K562 (cell line): ENCODE measurements around the gene MAPKAPK2. TPM values are rescaled to one million over a fixed set of nuclear protein-coding genes. Genes with fewer than 3 reads are reported as not detected.
A peak's percentile ranks its signal among the peaks of the same experiment; 100 is the strongest.

ENCODE experiments used
- CBX1 ChIP-seq: sonication (generic); IDR thresholded peaks from 2 replicates; pipeline ENCODE4 v1.6.1; 2016; ENCODE audit warnings: antibody characterized with exemption, low read depth, mild to moderate bottlenecking
- DIDO1 ChIP-seq: fragments of 450-650 bp; IDR thresholded peaks from 2 replicates; pipeline ENCODE4 v1.6.1; 2016; ENCODE audit warnings: low read depth, missing biosample characterization, missing genetic modification characterization
- HDAC6 ChIP-seq: IDR thresholded peaks from 2 replicates; pipeline ENCODE4 v1.6.1; 2012; ENCODE audit warnings: low read depth, mild to moderate bottlenecking, control low read depth, inconsistent platforms, low read length, moderate library complexity
- KDM5B ChIP-seq: fragments of 200-600 bp; sonication (generic); IDR thresholded peaks from 2 replicates; pipeline ENCODE4 v1.6.1; 2012; ENCODE audit warnings: low read depth, mild to moderate bottlenecking, moderate library complexity, low read length, control low read depth, inconsistent platforms; ENCODE audit not compliant: insufficient replicate concordance
- NELFE ChIP-seq: IDR thresholded peaks from 2 replicates; pipeline ENCODE4 v1.6.1; 2011; ENCODE audit warnings: mild to moderate bottlenecking; ENCODE audit not compliant: insufficient read depth, insufficient read length
- NFIC ChIP-seq: fragments of 450-650 bp; IDR thresholded peaks from 2 replicates; pipeline ENCODE4 v1.6.1; 2017; ENCODE audit warnings: mild to moderate bottlenecking, inconsistent platforms
- NR2C1 ChIP-seq, 2 experiments: fragments of 450-650 bp; IDR thresholded peaks; 2 replicates each; pipeline ENCODE4 v1.6.1; 2017; ENCODE audit warnings: mild to moderate bottlenecking in 2 of 2, antibody characterized with exemption in 1 of 2, inconsistent platforms in 1 of 2, missing compliant biosample characterization in 1 of 2, missing genetic modification characterization in 1 of 2
- PHF21A ChIP-seq: fragments of 450-650 bp; IDR thresholded peaks from 2 replicates; pipeline ENCODE4 v1.6.1; 2017; ENCODE audit warnings: low read depth, borderline replicate concordance
- RBM15 ChIP-seq: fragments of 200-400 bp; formaldehyde crosslinking; IDR thresholded peaks from 2 replicates; pipeline ENCODE4 v1.6.1; 2018; ENCODE audit warnings: mild to moderate bottlenecking, low read length, moderate library complexity; ENCODE audit not compliant: insufficient read depth
- SAFB ChIP-seq: fragments of 200-400 bp; formaldehyde crosslinking; IDR thresholded peaks from 2 replicates; pipeline ENCODE4 v1.6.1; 2017; ENCODE audit warnings: low read depth, low read length, borderline replicate concordance
- TAF9B ChIP-seq: fragments of 450-650 bp; IDR thresholded peaks from 2 replicates; pipeline ENCODE4 v1.6.1; 2018; ENCODE audit warnings: mild to moderate bottlenecking; ENCODE audit not compliant: partially characterized antibody
- TBP ChIP-seq: optimal IDR thresholded peaks from 2 replicates; pipeline ENCODE3; 2011; ENCODE audit warnings: low read depth, low read length, improper control_type of control experiment
- THRAP3 ChIP-seq: fragments of 450-650 bp; IDR thresholded peaks from 2 replicates; pipeline ENCODE4 v1.6.1; 2016; ENCODE audit warnings: mild to moderate bottlenecking, inconsistent platforms, borderline replicate concordance
- TRIM24 ChIP-seq, 2 experiments: fragments of 450-650 bp; IDR thresholded peaks; 2 replicates each; pipeline ENCODE4 v1.6.1; 2016
- ZFP36 ChIP-seq: fragments of 150-350 bp; IDR thresholded peaks from 2 replicates; pipeline ENCODE4 v1.6.1; 2018; ENCODE audit warnings: low read length, low read depth; ENCODE audit not compliant: partially characterized antibody
- polyA plus RNA-seq, 8 experiments: library from polyadenylated mRNA; depleted of rRNA in 4 of 8; stranded (reverse) in 5 of 8; unstranded in 3 of 8; fragments of >200 nt; fragmentation: Nextera tagmentation in 2 of 8; fragmentation: Illumina TruSeq in 1 of 8; extraction: Ambion mirVana in 2 of 8; extraction: Trizol in 1 of 8; gene quantifications; 2 replicates each; pipeline versions ENCODE4 v1.2.1 to v1.2.3, GENCODE V29; 2011 to 2014; ENCODE audit warnings: inconsistent platforms in 1 of 8, missing spikeins in 1 of 8
- total RNA-seq, 7 experiments: library from RNA; depleted of rRNA in 6 of 7; stranded (reverse); fragments of >200 nt in 6 of 7; fragmentation: Illumina TruSeq in 2 of 7; extraction: Trizol in 2 of 7; gene quantifications; 2 replicates each; pipeline versions ENCODE4 v1.2.1 to v1.2.3, GENCODE V29; 2011 to 2021; ENCODE audit warnings: low replicate concordance in 1 of 7
- TF ChIP-seq, protein P1 (sequence below), 2 experiments: fragments of 150-350 bp in 1 of 2; IDR thresholded peaks; 2 replicates each; pipeline ENCODE4 v1.6.1; 2012 to 2016; ENCODE audit warnings: low read depth in 2 of 2, low read length in 2 of 2, mild to moderate bottlenecking in 1 of 2, moderate library complexity in 1 of 2
- TF ChIP-seq, protein P2 (sequence below), 2 experiments: fragments of 450-650 bp; IDR thresholded peaks; 2 replicates each; pipeline ENCODE4 v1.6.1; 2016
- TF ChIP-seq, protein P3 (sequence below): sonication (generic); formaldehyde crosslinking; IDR thresholded peaks from 2 replicates; pipeline ENCODE4 v1.5.0; 2020; ENCODE audit warnings: missing genetic modification reagents

MAPKAPK2 gene
- total and polyA plus RNA-seq, 9 of the 15 experiments (the other 6 are each of a cell fraction or from before 2014, with no cell fraction given) = 0.63 to 94.2 (median 52.1) TPM

- TF ChIP-seq TAF9B = no peak
- TF ChIP-seq SAFB = no peak
- no peak for TF ChIP-seq TBP
- no peak for TF ChIP-seq PHF21A
- TF ChIP-seq RBM15 = no peak
- TF ChIP-seq THRAP3 = no peak
- no peak for TF ChIP-seq CBX1
- TF ChIP-seq, protein P1, sequence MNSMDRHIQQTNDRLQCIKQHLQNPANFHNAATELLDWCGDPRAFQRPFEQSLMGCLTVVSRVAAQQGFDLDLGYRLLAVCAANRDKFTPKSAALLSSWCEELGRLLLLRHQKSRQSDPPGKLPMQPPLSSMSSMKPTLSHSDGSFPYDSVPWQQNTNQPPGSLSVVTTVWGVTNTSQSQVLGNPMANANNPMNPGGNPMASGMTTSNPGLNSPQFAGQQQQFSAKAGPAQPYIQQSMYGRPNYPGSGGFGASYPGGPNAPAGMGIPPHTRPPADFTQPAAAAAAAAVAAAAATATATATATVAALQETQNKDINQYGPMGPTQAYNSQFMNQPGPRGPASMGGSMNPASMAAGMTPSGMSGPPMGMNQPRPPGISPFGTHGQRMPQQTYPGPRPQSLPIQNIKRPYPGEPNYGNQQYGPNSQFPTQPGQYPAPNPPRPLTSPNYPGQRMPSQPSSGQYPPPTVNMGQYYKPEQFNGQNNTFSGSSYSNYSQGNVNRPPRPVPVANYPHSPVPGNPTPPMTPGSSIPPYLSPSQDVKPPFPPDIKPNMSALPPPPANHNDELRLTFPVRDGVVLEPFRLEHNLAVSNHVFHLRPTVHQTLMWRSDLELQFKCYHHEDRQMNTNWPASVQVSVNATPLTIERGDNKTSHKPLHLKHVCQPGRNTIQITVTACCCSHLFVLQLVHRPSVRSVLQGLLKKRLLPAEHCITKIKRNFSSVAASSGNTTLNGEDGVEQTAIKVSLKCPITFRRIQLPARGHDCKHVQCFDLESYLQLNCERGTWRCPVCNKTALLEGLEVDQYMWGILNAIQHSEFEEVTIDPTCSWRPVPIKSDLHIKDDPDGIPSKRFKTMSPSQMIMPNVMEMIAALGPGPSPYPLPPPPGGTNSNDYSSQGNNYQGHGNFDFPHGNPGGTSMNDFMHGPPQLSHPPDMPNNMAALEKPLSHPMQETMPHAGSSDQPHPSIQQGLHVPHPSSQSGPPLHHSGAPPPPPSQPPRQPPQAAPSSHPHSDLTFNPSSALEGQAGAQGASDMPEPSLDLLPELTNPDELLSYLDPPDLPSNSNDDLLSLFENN (IDR thresholded peaks at IDR 0.05; ENCODE audit: low read depth in 2 of 2, low read length in 2 of 2) = 0 out of 4 replicates have a peak, but pooled peaks of 1 of the 2 experiments have one; percentile 23
- TF ChIP-seq TRIM24 (IDR thresholded peaks at IDR 0.05) = peak in 1 of 2 experiments; percentile 58; a peak in 1 of 4 replicates
- TF ChIP-seq KDM5B = no peak
- TF ChIP-seq NELFE = no peak
- TF ChIP-seq NR2C1 (IDR thresholded peaks at IDR 0.05) = no peak
- TF ChIP-seq NR2C1 (tag; IDR thresholded peaks at IDR 0.05) = no peak
- TF ChIP-seq NFIC = no peak
- TF ChIP-seq, protein P2, sequence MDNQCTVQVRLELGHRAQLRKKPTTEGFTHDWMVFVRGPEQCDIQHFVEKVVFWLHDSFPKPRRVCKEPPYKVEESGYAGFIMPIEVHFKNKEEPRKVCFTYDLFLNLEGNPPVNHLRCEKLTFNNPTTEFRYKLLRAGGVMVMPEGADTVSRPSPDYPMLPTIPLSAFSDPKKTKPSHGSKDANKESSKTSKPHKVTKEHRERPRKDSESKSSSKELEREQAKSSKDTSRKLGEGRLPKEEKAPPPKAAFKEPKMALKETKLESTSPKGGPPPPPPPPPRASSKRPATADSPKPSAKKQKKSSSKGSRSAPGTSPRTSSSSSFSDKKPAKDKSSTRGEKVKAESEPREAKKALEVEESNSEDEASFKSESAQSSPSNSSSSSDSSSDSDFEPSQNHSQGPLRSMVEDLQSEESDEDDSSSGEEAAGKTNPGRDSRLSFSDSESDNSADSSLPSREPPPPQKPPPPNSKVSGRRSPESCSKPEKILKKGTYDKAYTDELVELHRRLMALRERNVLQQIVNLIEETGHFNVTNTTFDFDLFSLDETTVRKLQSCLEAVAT (IDR thresholded peaks at IDR 0.05) = peak in 1 of 2 experiments; percentile 89; a peak in 2 of 4 replicates
- TF ChIP-seq DIDO1 = no peak
- TF ChIP-seq ZFP36 = peak; percentile 9
- no peak for TF ChIP-seq HDAC6
- TF ChIP-seq, protein P3, sequence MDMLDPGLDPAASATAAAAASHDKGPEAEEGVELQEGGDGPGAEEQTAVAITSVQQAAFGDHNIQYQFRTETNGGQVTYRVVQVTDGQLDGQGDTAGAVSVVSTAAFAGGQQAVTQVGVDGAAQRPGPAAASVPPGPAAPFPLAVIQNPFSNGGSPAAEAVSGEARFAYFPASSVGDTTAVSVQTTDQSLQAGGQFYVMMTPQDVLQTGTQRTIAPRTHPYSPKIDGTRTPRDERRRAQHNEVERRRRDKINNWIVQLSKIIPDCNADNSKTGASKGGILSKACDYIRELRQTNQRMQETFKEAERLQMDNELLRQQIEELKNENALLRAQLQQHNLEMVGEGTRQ (CRISPR knock-in tag) = no peak
These were observed 81.6 kb downstream of the MAPKAPK2 start (continued) for GRCh38 chr1:206766251-206766856.
